ENCODE data around the gene NECTIN2.
"Not testable (repeated sequence)": the region's sequence is repeated elsewhere in the genome, so short reads cannot be mapped to it uniquely, and the experiment has no call there.

The NECTIN2 gene

DNA sequence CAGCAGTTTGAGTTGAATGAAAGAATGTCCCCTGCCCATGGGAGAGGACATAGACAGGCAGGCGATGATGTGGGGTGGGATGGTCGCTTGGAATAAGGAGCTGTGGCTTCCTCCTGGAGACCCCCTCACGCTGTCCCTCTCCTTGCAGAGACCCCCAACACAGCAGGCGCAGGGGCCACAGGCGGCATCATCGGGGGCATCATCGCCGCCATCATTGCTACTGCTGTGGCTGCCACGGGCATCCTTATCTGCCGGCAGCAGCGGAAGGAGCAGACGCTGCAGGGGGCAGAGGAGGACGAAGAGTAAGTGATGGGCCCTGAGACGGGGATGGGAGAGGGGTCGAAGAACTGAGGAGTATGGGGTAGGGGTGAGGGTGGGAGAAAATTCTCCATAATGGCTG lies 36.0 kb downstream of the NECTIN2 start:
- DNase-seq, result no peak

DNA sequence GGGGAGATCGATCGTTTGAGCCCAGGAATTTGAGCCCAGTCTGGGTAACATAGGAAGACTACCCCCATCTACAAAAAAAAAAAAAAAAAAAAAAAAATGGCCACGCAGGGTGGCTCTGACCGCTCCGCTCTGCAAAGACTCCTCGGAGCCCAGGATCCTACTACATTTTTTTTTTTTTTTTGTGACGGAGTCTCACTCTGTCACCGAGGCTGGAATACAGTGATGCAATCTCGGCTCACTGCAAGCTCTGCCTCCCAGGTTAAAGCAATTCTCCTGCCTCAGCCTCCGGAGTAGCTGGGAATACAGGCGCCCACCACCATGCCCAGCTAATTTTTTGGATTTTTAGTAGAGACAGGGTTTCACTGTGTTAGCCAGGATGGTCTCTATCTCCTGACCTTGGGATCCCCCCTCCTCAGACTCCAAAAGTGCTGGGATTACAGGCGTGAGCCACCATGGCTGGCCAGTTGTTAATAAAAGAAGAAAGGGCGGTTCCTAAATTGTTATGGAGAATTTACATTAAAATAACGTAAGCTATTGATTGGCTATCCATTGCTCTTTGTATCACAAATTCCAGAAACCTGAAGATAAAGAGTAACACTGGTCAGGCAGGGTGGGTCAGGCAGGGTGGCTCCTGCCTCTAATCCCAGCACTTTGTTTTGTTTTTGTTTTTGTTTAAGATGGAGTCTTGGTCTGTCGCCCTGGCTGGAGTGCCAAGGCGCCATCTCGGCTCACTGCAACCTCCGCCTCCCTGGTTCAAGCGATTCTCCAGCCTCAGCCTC lies 36.7 kb downstream of the NECTIN2 start:
- DNase-seq, result not testable (repeated sequence)

DNA sequence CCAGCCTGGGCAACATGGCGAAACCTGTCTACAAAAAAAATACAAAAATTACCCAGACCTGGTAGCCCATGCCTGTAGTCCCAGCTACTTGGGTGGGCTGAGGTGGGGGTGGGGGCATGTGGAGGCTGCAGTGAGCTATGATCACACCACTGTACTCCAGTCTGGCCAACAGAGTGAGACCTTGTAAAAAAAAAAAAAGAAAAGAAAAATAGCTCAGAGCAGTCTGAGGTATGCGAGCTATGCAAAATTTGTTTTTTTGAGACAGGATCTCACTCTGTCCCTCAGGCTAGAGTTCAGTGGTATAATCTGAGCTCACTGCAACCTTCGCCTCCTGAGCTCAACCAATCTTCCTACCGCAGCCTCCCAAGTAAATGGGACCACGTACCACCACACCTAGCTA lies 37.8 kb downstream of the NECTIN2 start:
- DNase-seq, result no peak

DNA sequence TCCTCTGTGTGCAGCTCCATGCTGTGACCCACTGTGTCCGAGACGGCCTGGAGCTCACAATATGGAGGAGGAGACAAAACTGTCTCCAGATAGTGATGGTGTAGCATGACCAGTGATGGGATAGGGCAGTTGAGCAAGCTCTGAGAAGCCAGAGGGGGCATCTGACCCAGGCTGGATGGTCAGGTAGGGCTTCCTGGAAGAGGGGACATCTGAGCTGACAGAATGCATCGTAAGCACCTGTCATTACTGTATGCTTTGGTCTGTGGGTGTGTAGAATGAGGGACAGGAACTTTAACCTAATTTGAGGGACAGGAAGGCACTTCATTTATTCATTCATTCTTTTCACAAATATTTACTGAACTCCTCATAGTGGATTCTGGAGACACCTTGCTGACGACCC lies 38.5 kb downstream of the NECTIN2 start:
- DNase-seq, result no peak

DNA sequence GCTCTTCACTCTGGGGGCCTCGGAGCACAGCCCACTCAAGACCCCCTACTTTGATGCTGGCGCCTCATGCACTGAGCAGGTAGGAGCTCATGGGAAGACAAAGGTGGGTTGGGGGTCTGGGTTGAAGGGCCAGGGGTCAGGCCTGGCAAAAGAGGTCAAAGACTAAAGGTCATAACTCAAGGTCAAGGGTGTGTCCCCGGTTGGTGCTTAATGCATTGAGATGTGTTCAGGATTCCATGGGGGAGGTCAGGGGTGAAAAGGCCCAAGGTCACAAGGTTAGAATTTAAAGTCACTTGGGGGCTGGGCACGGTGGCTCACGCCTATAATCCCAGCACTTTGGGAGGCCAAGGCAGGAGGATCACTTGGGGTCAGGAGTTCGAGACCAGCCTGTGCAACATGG lies 40.0 kb downstream of the NECTIN2 start:
- no peak for DNase-seq

DNA sequence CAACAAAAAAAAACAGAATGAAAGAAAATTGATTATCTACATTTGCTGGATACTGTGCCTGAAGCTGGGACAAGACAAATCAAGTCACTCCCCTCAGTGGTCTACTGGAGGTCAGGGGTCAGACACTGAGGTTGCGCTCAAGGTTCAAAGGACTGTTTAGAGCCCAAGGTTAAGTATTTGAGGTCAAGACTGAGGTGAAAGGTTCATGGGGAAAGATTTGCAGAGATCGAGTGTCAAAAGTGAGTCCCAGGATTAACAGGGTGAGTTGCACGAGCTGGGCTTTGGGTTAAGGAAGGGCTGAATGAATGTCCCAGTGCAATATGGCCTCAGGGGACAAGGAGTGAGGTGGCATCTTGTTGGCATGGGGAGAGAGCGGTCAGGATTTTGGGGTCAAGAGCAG lies 41.6 kb downstream of the NECTIN2 start:
- no peak for DNase-seq

DNA sequence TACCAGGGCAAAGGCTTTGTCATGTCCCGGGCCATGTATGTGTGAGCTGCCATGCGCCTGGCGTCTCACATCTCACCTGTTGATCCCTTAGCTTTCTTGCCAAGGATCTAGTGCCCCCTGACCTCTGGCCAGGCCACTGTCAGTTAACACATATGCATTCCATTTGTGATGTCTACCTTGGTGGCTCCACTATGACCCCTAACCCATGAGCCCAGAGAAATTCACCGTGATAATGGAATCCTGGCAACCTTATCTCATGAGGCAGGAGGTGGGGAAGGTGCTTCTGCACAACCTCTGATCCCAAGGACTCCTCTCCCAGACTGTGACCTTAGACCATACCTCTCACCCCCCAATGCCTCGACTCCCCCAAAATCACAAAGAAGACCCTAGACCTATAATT lies 42.2 kb downstream of the NECTIN2 start:
- not testable (repeated sequence) for DNase-seq

DNA sequence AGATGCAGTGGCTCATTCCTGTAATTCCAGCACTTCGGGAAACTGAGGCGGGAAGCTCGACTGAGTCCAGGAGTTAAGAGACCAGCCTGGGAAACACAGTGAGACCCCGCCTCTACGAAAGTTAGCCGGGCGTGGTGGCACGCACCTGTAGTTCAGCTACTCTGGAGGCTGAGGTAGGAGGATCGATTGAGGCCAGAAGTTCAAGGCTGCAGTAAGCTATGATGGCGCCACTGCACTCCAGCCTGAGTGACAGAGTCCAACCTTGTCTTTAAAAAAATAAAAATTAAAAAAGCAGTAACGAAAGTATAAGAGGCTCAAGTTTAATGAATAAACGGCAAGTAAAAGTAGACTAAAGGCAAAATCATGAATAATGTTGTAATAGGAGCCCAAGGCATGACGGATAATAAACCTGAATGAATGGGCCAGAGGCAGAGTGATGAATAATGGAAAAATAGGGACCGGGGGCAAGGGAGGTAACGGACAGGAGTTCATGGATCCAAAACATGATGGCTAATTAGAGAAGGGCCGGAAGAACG lies 43.8 kb downstream of the NECTIN2 start:
- no peak for DNase-seq

DNA sequence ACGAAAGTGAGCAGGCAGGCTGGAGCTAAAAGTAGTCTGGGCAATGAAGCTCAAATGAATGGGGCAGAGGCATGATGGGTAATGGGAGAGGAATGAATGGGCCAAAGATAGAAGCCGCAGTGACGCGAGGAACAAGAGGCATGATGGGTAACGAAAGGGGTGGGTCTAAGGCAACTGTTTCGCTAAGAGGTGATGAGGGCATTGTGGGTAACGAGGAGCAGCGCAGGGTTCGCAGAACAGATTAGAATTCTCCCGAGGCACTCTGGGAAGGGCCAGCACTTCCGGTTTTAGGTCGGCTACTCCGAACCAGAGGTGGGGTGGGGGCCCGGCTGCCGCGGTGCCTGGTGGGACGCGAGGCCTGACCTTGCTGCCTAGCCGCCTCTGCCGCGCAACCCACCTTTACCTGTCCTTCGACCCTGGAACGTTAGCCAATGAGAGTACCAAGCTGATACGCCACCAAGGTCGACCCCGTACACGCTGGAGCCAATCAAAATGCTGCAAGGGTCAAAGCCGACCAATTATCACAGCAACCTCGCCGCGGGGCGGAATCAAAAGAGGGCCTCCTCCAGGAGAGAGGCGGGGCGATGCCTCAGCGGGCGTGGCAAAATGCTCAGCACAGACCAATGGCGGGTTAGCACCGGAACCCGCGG lies 44.4 kb downstream of the NECTIN2 start:
- DNase-seq, result peak; percentile 93 to 100 (median 100)

DNA sequence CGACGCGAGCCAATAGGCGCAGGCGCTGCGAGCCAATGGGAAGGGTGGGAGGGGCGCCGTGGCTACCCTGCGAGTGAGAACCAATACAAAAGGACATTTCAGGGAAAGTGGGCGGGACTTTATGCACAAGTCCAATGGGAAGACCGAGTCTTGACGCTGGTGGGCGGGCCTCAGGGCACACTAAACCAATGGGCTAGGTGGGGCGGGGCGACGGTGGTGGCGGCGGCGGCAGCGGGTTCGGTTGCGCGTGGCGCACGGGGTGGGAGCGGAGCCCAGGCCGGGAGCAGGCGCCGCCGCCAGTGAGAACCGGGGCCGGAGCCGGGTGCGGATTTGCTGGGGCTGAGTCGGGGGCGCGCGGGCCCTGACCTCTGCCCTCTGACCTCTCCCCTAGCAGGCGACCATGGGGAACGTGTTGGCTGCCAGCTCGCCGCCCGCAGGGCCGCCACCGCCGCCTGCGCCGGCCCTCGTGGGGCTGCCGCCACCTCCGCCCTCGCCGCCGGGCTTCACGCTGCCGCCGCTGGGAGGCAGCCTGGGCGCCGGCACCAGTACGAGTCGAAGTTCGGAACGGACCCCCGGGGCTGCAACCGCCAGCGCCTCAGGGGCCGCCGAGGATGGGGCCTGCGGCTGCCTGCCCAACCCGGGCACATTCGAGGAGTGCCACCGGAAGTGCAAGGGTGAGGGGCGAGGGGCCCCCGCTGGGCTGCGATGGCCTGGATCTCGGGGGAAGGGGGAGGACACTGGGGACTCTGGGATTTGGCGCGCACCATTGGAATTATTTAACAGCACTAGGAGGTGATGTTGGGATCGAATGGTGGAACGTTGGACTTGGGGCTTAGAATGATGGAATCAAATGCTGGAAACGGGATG lies 45.2 kb downstream of the NECTIN2 start, which contains the start of gene TOMM40:
TSS of gene TOMM40 (plus strand) at position 239 of the 867 bp plus-strand sequence. CDS start at position 401, 162 bp downstream.
- DNase-seq, result peak in 6 of 56 donors; percentile 15 to 100 (median 100)

DNA sequence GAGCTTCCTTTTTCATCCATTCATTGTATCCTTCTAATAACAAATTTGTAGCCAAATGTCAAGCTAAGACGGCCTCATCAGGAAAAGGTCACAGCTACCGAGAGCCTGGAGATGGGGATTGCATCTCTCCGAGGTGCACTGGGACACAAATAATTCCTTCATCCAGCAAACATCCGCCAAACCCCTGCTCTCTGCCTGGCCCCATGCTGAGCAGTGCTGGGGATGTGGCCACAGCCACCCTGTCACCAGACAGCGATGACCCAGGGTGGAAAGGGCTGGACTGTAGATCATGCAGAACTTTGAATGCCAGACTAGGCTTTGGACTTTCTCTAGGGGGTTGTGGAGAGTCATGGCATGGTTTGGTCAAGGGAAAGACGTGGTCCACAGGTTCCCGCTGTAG lies 46.8 kb downstream of the NECTIN2 start:
- no peak for DNase-seq

DNA sequence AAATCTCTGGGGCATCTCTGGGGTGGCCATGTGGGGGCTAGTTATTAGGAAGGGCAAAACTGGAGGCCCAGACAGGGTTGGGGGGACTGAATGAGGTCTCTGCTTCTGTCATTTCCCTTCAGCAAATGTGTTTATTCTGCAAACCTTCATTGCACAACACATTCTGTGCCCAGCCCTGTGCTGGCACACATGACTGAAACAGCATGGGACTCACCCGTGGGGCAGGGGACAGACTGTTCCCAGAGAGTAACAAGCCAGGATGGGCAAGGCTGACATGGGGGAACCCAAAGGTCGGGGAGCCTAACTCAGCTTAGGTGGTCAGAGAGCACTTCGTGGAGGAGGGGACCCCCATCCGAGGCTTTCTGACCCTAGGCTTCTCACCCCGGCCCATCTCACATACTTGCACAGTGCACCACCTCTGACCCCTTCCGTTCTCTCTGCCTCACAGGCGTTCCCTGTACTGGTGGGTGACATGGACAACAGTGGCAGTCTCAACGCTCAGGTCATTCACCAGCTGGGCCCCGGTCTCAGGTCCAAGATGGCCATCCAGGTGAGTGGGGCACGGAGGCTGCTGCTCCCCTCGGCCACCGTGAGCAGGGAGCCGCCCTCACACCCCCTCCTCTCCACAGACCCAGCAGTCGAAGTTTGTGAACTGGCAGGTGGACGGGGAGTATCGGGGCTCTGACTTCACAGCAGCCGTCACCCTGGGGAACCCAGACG lies 47.4 kb downstream of the NECTIN2 start:
- no peak for DNase-seq

DNA sequence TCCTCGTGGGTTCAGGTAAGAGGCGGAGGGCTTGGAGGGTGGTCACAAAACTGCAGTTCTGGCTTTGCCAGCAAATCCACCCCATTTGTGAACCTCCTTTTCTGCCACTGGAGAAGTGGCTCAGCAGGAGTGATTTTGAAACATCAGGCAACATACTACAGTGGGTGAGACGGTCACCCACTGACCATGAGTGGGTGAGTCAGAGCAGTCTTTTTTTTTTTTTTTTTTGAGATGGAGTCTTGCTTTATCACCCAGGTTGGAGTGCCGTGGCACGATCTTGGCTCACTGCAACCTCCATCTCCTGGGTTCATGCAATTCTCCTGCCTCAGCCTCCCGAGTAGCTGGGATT lies 47.9 kb downstream of the NECTIN2 start:
- no peak for DNase-seq

DNA sequence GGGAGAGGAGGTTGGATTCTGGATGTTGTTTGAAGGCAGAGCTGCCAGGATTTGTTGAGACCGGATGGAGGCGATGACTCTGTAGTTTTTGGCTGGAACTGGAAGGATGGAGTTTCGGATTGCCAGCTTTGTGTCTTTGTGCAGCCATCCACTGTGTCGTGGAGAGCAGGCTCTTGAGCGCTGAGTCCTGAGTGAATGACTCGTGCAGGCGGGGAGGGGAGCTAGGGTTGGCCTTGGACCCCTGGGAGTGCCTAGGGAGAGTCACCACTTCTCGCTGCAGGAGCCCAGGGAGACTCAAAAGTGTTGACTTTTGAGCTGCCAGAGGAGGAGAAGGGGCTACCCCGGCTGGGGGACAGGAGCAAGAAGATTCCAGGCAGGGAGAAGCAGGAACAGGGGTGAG lies 48.8 kb downstream of the NECTIN2 start:
- no peak for DNase-seq

DNA sequence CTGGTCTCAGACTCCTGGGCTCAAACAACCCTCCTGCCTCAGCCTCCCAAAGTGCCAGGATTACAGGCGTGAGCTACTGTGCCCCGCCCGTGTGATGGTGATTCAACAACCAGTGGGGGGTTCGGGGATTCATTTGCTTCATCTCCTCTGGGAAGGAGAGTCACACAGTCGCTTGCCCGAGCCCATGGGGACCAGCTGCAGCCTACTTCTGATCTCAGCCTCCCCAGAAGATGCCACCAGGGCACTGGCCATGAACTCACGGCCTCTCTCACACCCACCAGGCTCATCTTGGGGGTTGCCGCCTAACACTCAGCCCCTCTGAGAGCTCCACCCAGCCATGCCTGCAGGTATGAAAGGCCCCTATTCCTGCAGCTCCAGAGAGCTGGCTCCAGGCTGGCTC lies 51.7 kb downstream of the NECTIN2 start:
- DNase-seq, result no peak

DNA sequence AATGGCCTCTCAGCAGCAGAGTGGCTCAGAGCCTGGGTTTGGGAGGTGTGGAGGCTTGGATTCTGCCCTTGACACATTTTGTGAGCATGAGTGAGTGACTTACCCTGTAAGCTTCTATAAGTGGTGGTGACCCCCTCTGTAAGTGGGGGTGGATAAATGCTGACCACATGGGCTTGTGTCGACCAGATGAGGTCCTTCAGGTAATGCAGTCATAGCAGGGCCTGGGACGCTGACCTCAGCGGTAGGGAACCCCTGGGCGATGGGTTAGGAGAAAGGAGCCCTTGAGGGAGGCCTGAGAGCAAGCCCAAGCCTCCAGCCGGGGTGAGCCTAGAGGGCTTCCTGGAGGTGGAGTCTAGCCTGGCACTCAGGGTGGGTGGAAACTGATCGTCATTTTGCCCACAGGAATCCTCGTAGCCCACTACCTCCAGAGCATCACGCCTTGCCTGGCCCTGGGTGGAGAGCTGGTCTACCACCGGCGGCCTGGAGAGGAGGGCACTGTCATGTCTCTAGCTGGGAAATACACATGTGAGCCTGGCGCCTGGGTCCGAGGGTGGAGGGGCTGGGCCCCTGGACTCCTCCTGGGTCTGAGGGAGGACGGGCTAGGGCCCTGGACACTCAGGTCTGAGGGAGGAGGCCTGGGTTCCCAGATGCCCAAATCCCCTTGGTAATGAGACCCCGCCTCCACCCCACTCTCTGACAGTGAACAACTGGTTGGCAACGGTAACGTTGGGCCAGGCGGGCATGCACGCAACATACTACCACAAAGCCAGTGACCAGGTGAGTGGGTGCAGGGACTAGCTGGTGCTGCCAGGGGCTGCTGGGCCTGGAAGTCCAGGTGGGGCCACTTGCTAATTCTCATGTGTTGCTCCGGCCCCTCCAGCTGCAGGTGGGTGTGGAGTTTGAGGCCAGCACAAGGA lies 54.5 kb downstream of the NECTIN2 start:
- DNase-seq, result no peak

DNA sequence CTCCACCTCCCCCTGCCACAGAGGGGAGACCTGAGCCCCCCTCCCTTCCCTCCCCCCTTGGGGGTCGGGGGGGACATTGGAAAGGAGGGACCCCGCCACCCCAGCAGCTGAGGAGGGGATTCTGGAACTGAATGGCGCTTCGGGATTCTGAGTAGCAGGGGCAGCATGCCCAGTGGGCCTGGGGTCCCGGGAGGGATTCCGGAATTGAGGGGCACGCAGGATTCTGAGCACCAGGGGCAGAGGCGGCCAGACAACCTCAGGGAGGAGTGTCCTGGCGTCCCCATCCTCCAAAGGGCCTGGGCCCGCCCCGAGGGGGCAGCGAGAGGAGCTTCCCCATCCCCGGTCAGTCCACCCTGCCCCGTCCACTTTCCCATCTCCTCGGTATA lies 57.1 kb downstream of the NECTIN2 start:
- no peak for DNase-seq

DNA sequence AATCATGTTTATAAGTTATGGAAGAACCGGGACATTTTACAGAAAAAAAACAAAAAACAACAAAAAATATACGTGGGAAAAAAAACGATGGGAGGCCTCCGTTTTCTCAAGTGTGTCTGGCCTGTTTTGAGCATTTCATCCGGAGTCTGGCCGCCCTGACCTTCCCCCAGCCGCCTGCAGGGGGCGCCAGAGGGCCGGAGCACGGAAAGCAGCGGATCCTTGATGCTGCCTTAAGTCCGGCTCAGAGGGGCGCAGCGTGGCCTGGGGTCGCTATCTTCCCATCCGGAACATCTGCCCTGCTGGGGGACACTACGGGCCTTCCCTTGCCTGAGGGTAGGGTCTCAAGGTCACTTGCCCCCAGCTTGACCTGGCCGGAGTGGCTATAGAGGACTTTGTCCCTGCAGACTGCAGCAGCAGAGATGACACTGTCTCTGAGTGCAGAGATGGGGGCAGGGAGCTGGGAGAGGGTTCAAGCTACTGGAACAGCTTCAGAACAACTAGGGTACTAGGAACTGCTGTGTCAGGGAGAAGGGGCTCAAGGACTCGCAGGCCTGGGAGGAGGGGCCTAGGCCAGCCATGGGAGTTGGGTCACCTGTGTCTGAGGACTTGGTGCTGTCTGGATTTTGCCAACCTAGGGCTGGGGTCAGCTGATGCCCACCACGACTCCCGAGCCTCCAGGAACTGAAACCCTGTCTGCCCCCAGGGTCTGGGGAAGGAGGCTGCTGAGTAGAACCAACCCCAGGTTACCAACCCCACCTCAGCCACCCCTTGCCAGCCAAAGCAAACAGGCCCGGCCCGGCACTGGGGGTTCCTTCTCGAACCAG lies 57.7 kb downstream of the NECTIN2 start:
- peak in 49 of 56 donors; percentile 11 to 83 (median 52) for DNase-seq

DNA sequence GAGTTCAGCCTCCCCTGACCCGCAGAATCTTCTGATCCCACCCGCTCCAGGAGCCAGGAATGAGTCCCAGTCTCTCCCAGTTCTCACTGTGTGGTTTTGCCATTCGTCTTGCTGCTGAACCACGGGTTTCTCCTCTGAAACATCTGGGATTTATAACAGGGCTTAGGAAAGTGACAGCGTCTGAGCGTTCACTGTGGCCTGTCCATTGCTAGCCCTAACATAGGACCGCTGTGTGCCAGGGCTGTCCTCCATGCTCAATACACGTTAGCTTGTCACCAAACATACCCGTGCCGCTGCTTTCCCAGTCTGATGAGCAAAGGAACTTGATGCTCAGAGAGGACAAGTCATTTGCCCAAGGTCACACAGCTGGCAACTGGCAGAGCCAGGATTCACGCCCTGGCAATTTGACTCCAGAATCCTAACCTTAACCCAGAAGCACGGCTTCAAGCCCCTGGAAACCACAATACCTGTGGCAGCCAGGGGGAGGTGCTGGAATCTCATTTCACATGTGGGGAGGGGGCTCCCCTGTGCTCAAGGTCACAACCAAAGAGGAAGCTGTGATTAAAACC lies 58.4 kb downstream of the NECTIN2 start:
- no peak for DNase-seq

Data from amygdala (tissue), 56 donors.